Measurements from ENCODE around the gene PDE6B. TPM values are rescaled to one million over a fixed set of nuclear protein-coding genes. Genes with fewer than 3 reads are reported as not detected.
A peak's percentile ranks its signal among the peaks of the same experiment; 100 is the strongest.

PDE6B gene
- total and polyA plus RNA-seq, 2 experiments from 2014 or later = 3.4 to 5.0 TPM

DNA sequence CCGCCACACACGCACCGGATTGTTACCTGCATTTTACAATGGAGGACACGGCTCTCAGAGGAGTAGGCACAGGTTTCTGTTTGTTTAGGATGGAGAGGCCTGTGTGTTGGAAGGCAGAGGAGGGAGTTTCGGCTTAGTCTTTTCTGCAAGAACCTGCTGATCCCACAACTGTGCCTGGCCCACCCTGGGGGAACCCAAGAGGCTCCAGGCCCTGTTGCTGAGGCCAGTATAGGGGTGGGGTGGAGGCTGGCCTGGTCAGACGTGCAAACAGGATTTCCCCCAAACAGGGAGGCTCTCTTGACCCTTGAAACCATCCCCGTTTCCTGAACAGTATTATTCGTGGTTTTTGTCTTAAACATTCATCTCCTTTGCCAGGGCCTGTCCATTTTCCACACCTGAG, 64.3 kb downstream of the PDE6B start:
- peak overlapping the region; percentile 63 for H3K4me3 ChIP-seq
- peaks cover 4% of the 10 kb centered on the region for H3K27me3 Mint-ChIP-seq (ENCODE audit: insufficient read depth, low read depth, poor library complexity)

More for the DNA sequence above, 64.3 kb downstream of the PDE6B start:
- H3K27me3 ChIP-seq (ENCODE audit: insufficient read depth) = no peaks in the 10 kb centered on the region
- no peak overlapping the region for H3K27ac ChIP-seq (ENCODE audit: low read depth)
- ATAC-seq (no peak), DNase-seq (ENCODE audit: low spot score) (no peak)
- Mint-ChIP-seq H3K27ac (no peak overlapping the region), H3K9me3 (peaks cover 5% of the 10 kb centered on the region), H3K4me3 (peak overlapping the region; percentile 62), H3K36me3 (ENCODE audit: low read depth) (peaks cover 3% of the 10 kb centered on the region; the same call in 2 of the 3 replicates), H3K4me1 (peaks cover 24% of the 10 kb centered on the region)
- H4K20me1 ChIP-seq (replicated peaks; ENCODE audit: insufficient read depth) = no peaks in the 10 kb centered on the region
- peak overlapping the region; percentile 91 for H3K4me2 ChIP-seq
- H3K9me2 ChIP-seq (ENCODE audit: insufficient read depth) = no peaks in the 10 kb centered on the region
- H2AFZ ChIP-seq = peak overlapping the region; percentile 98
- no peaks in the 10 kb centered on the region for H3K79me2 ChIP-seq (replicated peaks; ENCODE audit: insufficient read depth)
- peaks cover 8% of the 10 kb centered on the region for H3K4me1 ChIP-seq (ENCODE audit: insufficient read depth)
- TF ChIP-seq, protein P1, sequence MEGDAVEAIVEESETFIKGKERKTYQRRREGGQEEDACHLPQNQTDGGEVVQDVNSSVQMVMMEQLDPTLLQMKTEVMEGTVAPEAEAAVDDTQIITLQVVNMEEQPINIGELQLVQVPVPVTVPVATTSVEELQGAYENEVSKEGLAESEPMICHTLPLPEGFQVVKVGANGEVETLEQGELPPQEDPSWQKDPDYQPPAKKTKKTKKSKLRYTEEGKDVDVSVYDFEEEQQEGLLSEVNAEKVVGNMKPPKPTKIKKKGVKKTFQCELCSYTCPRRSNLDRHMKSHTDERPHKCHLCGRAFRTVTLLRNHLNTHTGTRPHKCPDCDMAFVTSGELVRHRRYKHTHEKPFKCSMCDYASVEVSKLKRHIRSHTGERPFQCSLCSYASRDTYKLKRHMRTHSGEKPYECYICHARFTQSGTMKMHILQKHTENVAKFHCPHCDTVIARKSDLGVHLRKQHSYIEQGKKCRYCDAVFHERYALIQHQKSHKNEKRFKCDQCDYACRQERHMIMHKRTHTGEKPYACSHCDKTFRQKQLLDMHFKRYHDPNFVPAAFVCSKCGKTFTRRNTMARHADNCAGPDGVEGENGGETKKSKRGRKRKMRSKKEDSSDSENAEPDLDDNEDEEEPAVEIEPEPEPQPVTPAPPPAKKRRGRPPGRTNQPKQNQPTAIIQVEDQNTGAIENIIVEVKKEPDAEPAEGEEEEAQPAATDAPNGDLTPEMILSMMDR (conservative IDR thresholded peaks at IDR 0.05; ENCODE audit: low read depth in 2 of 2) = no peak
- TF ChIP-seq, protein P2, sequence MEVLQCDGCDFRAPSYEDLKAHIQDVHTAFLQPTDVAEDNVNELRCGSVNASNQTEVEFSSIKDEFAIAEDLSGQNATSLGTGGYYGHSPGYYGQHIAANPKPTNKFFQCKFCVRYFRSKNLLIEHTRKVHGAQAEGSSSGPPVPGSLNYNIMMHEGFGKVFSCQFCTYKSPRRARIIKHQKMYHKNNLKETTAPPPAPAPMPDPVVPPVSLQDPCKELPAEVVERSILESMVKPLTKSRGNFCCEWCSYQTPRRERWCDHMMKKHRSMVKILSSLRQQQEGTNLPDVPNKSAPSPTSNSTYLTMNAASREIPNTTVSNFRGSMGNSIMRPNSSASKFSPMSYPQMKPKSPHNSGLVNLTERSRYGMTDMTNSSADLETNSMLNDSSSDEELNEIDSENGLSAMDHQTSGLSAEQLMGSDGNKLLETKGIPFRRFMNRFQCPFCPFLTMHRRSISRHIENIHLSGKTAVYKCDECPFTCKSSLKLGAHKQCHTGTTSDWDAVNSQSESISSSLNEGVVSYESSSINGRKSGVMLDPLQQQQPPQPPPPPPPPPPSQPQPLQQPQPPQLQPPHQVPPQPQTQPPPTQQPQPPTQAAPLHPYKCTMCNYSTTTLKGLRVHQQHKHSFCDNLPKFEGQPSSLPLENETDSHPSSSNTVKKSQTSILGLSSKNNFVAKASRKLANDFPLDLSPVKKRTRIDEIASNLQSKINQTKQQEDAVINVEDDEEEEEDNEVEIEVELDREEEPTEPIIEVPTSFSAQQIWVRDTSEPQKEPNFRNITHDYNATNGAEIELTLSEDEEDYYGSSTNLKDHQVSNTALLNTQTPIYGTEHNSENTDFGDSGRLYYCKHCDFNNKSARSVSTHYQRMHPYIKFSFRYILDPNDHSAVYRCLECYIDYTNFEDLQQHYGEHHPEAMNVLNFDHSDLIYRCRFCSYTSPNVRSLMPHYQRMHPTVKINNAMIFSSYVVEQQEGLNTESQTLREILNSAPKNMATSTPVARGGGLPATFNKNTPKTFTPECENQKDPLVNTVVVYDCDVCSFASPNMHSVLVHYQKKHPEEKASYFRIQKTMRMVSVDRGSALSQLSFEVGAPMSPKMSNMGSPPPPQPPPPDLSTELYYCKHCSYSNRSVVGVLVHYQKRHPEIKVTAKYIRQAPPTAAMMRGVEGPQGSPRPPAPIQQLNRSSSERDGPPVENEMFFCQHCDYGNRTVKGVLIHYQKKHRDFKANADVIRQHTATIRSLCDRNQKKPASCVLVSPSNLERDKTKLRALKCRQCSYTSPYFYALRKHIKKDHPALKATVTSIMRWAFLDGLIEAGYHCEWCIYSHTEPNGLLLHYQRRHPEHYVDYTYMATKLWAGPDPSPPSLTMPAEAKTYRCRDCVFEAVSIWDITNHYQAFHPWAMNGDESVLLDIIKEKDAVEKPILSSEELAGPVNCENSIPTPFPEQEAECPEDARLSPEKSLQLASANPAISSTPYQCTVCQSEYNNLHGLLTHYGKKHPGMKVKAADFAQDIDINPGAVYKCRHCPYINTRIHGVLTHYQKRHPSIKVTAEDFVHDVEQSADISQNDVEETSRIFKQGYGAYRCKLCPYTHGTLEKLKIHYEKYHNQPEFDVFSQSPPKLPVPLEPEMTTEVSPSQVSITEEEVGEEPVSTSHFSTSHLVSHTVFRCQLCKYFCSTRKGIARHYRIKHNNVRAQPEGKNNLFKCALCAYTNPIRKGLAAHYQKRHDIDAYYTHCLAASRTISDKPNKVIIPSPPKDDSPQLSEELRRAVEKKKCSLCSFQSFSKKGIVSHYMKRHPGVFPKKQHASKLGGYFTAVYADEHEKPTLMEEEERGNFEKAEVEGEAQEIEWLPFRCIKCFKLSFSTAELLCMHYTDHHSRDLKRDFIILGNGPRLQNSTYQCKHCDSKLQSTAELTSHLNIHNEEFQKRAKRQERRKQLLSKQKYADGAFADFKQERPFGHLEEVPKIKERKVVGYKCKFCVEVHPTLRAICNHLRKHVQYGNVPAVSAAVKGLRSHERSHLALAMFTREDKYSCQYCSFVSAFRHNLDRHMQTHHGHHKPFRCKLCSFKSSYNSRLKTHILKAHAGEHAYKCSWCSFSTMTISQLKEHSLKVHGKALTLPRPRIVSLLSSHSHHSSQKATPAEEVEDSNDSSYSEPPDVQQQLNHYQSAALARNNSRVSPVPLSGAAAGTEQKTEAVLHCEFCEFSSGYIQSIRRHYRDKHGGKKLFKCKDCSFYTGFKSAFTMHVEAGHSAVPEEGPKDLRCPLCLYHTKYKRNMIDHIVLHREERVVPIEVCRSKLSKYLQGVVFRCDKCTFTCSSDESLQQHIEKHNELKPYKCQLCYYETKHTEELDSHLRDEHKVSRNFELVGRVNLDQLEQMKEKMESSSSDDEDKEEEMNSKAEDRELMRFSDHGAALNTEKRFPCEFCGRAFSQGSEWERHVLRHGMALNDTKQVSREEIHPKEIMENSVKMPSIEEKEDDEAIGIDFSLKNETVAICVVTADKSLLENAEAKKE (CRISPR knock-in tag; IDR thresholded peaks at IDR 0.05) = no peak
- TF ChIP-seq ZNF331 (CRISPR knock-in tag; IDR thresholded peaks at IDR 0.05; ENCODE audit: low read depth) (no peak), REST (IDR thresholded peaks at IDR 0.05; ENCODE audit: unreplicated experiment) (no peak), POLR2AphosphoS5 (IDR thresholded peaks at IDR 0.05; ENCODE audit: low read depth) (no peak), EZH2 (IDR thresholded peaks at IDR 0.05; ENCODE audit: low read depth, unreplicated experiment) (no peak), STAT1 (IDR thresholded peaks at IDR 0.05; ENCODE audit: unreplicated experiment) (no peak), NANOG (IDR thresholded peaks at IDR 0.05; ENCODE audit: borderline replicate concordance) (no peak), JUNB (IDR thresholded peaks at IDR 0.05; ENCODE audit: unreplicated experiment) (no peak), ZNF114 (CRISPR knock-in tag; IDR thresholded peaks at IDR 0.05) (no peak), CREB1 (CRISPR knock-in tag; IDR thresholded peaks at IDR 0.05; ENCODE audit: low read depth) (no peak), EZH2phosphoT487 (IDR thresholded peaks at IDR 0.05; ENCODE audit: unreplicated experiment) (no peak)
- TF ChIP-seq, protein P3, sequence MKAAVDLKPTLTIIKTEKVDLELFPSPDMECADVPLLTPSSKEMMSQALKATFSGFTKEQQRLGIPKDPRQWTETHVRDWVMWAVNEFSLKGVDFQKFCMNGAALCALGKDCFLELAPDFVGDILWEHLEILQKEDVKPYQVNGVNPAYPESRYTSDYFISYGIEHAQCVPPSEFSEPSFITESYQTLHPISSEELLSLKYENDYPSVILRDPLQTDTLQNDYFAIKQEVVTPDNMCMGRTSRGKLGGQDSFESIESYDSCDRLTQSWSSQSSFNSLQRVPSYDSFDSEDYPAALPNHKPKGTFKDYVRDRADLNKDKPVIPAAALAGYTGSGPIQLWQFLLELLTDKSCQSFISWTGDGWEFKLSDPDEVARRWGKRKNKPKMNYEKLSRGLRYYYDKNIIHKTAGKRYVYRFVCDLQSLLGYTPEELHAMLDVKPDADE (IDR thresholded peaks at IDR 0.05) = no peak
- 0 out of 2 replicates have a peak, but pooled peaks cover 3% of the 10 kb centered on the region for H3F3A ChIP-seq (replicated peaks; ENCODE audit: low read depth)
- H3K36me3 ChIP-seq (ENCODE audit: insufficient read depth) = no peaks in the 10 kb centered on the region

All from GM23338 (cell line).